Neural progenitor cell (in vitro differentiated cells): ENCODE measurements around the gene SRGAP3. TPM values are rescaled to one million over a fixed set of nuclear protein-coding genes. Genes with fewer than 3 reads are reported as not detected.
A peak's percentile ranks its signal among the peaks of the same experiment; 100 is the strongest.

ENCODE experiments used
- DNase-seq: peaks from one replicate; pipeline ENCODE4 v3.0.0-alpha.2; 2016; ENCODE audit warnings: low spot score
- H2AFZ ChIP-seq: fragments of 200-600 bp; sonication (generic); replicated peaks from 2 replicates; pipeline ENCODE4 v1.6.1; 2016; ENCODE audit warnings: antibody characterized with exemption
- H3F3A ChIP-seq: fragments of 200-600 bp; sonication (generic); 2 replicates; pipeline ENCODE4 v1.6.1; 2016; ENCODE audit warnings: antibody characterized with exemption, low read depth
- H3K27ac ChIP-seq: fragments of 200-600 bp; sonication (generic); 2 replicates; pipeline ENCODE4 v1.5.1; 2016; ENCODE audit warnings: mild to moderate bottlenecking
- H3K27me3 ChIP-seq: fragments of 200-600 bp; sonication (generic); 2 replicates; pipeline ENCODE4 v1.6.1; 2016; ENCODE audit warnings: mild to moderate bottlenecking, moderate library complexity
- H3K36me3 ChIP-seq: fragments of 200-600 bp; sonication (generic); 2 replicates; pipeline ENCODE4 v1.5.1; 2016
- H3K4me1 ChIP-seq: fragments of 200-600 bp; sonication (generic); 2 replicates; pipeline ENCODE4 v1.6.1; 2016; ENCODE audit warnings: mixed run types
- H3K4me2 ChIP-seq: fragments of 200-600 bp; sonication (generic); 2 replicates; pipeline ENCODE4 v1.6.1; 2016
- H3K4me3 ChIP-seq: fragments of 200-600 bp; sonication (generic); 2 replicates; pipeline ENCODE4 v1.5.1; 2016
- H3K79me2 ChIP-seq: fragments of 200-600 bp; sonication (generic); 2 replicates; pipeline ENCODE4 v1.6.1; 2016; ENCODE audit warnings: low read depth
- H3K9ac ChIP-seq: fragments of 200-600 bp; sonication (generic); 2 replicates; pipeline ENCODE4 v1.6.1; 2016
- H3K9me3 ChIP-seq: fragments of 200-600 bp; sonication (generic); 2 replicates; pipeline ENCODE4 v1.5.1; 2016; ENCODE audit warnings: low read depth
- H4K20me1 ChIP-seq: fragments of 200-600 bp; sonication (generic); 2 replicates; pipeline ENCODE4 v1.6.1; 2016; ENCODE audit warnings: low read depth
- H3K27ac Mint-ChIP-seq: 3 replicates; pipeline ENCODE4 v1.8.0; 2021; ENCODE audit warnings: mixed read lengths
- H3K27me3 Mint-ChIP-seq: 2 replicates; pipeline ENCODE4 v1.8.0; 2022; ENCODE audit warnings: low read depth, mild to moderate bottlenecking, inconsistent platforms, moderate library complexity, mixed read lengths; ENCODE audit not compliant: insufficient read depth
- H3K36me3 Mint-ChIP-seq: 3 replicates; pipeline ENCODE4 v1.8.0; 2021; ENCODE audit warnings: mixed read lengths
- H3K4me1 Mint-ChIP-seq: 3 replicates; pipeline ENCODE4 v1.8.0; 2021; ENCODE audit warnings: mixed read lengths
- H3K4me3 Mint-ChIP-seq: 3 replicates; pipeline ENCODE4 v1.8.0; 2021; ENCODE audit warnings: mild to moderate bottlenecking, moderate library complexity, mixed read lengths
- H3K9me3 Mint-ChIP-seq: 3 replicates; pipeline ENCODE4 v1.8.0; 2020; ENCODE audit warnings: mixed read lengths
- CTCF ChIP-seq: fragments of 200-600 bp; sonication (generic); IDR thresholded peaks from 2 replicates; pipeline ENCODE4 v1.5.1; 2017; ENCODE audit warnings: antibody characterized with exemption, mild to moderate bottlenecking
- EZH2 ChIP-seq: fragments of 200-600 bp; sonication (generic); IDR thresholded peaks from 2 replicates; pipeline ENCODE4 v1.6.1; 2017; ENCODE audit warnings: antibody characterized with exemption, mild to moderate bottlenecking, moderate library complexity
- EZH2phosphoT487 ChIP-seq: fragments of 200-600 bp; sonication (generic); IDR thresholded peaks from 2 replicates; pipeline ENCODE4 v1.6.1; 2017; ENCODE audit warnings: antibody characterized with exemption
- total RNA-seq: library from RNA; depleted of rRNA; stranded (reverse); fragments of >200 nt; gene quantifications from 2 replicates; pipeline ENCODE4 v1.2.3, GENCODE V29; 2015; ENCODE audit warnings: low replicate concordance

The SRGAP3 gene
- 35.7 and 59.3 TPM in 2 replicates for total RNA-seq

GRCh38 chr3:9249273-9250192 is at the start of gene SRGAP3:
Gene SRGAP3 (minus strand): TSS chr3:9249646. CDS start chr3:9248951, 695 bp downstream.
- H3K4me3 ChIP-seq: peak within 1 kb of the TSS; percentile 59
- H2AFZ ChIP-seq: peak within 1 kb of the TSS; percentile 63
- peaks cover 42% of the 10 kb centered on the region for H3F3A ChIP-seq
- H3K36me3 ChIP-seq: no peaks in the 10 kb centered on the region
- H3K27me3 ChIP-seq: no peaks in the 10 kb centered on the region
- H4K20me1 ChIP-seq: peaks cover 32% of the 10 kb centered on the region
- H3K9ac ChIP-seq: peak within 1 kb of the TSS; percentile 46
- Mint-ChIP-seq H3K4me1 (peaks cover 62% of the 10 kb centered on the region), H3K36me3 (peaks cover 12% of the 10 kb centered on the region), H3K27me3 (peaks cover 3% of the 10 kb centered on the region), H3K9me3 (no peaks in the 10 kb centered on the region), H3K4me3 (peak within 1 kb of the TSS; percentile 93), H3K27ac (peak within 1 kb of the TSS; percentile 96)
- peaks cover 37% of the 10 kb centered on the region for H3K4me1 ChIP-seq
- peaks cover 40% of the 10 kb centered on the region for H3K79me2 ChIP-seq
- peak; percentile 30 for TF ChIP-seq CTCF
- no peak for TF ChIP-seq EZH2
- TF ChIP-seq EZH2phosphoT487: no peak
- H3K9me3 ChIP-seq: no peaks in the 10 kb centered on the region
- H3K27ac ChIP-seq: no peak within 1 kb of the TSS
- peak; percentile 95 for DNase-seq
- H3K4me2 ChIP-seq: peak within 1 kb of the TSS; percentile 83

GRCh38 chr3:9298236-9298635 is 48.8 kb upstream of the SRGAP3 start:
- Histone ChIP-seq H3K4me3 (no peak overlapping the region), H3K27ac (no peak overlapping the region), H3K4me1 (peaks cover 10% of the 10 kb centered on the region), H3K36me3 (no peaks in the 10 kb centered on the region), H4K20me1 (no peaks in the 10 kb centered on the region), H3K79me2 (no peaks in the 10 kb centered on the region), H3F3A (no peaks in the 10 kb centered on the region), H3K9me3 (no peaks in the 10 kb centered on the region), H3K9ac (no peak overlapping the region), H3K4me2 (no peak overlapping the region), H3K27me3 (peaks cover 7% of the 10 kb centered on the region), H2AFZ (no peak overlapping the region)
- Mint-ChIP-seq H3K9me3 (peaks cover 11% of the 10 kb centered on the region), H3K27ac (no peak overlapping the region), H3K4me3 (no peak overlapping the region), H3K4me1 (peaks cover 25% of the 10 kb centered on the region), H3K27me3 (peaks cover 10% of the 10 kb centered on the region), H3K36me3 (peaks cover 5% of the 10 kb centered on the region)
- no peak for DNase-seq
- TF ChIP-seq CTCF (no peak), EZH2 (no peak), EZH2phosphoT487 (no peak)

- TF ChIP-seq EZH2 (no peak), CTCF (no peak), EZH2phosphoT487 (no peak)
- no peak overlapping the region for H3K4me2 ChIP-seq
These were observed 46.8 kb upstream of the SRGAP3 start for GRCh38 chr3:9296241-9296640.

More at GRCh38 chr3:9296241-9296640, 46.8 kb upstream of the SRGAP3 start:
- Mint-ChIP-seq H3K4me1 (peaks cover 25% of the 10 kb centered on the region), H3K9me3 (peaks cover 11% of the 10 kb centered on the region), H3K4me3 (no peak overlapping the region), H3K27ac (no peak overlapping the region), H3K36me3 (peaks cover 5% of the 10 kb centered on the region), H3K27me3 (peaks cover 7% of the 10 kb centered on the region)
- no peaks in the 10 kb centered on the region for H3K9me3 ChIP-seq
- peaks cover 9% of the 10 kb centered on the region for H3F3A ChIP-seq
- H4K20me1 ChIP-seq: no peaks in the 10 kb centered on the region
- no peaks in the 10 kb centered on the region for H3K27me3 ChIP-seq
- H3K27ac ChIP-seq: no peak overlapping the region
- no peak for DNase-seq
- no peak overlapping the region for H2AFZ ChIP-seq
- H3K4me3 ChIP-seq: no peak overlapping the region
- no peaks in the 10 kb centered on the region for H3K36me3 ChIP-seq
- H3K79me2 ChIP-seq: no peaks in the 10 kb centered on the region
- peaks cover 20% of the 10 kb centered on the region for H3K4me1 ChIP-seq
- H3K9ac ChIP-seq: no peak overlapping the region
